Muscle of back (tissue), 10 donors: ENCODE measurements around the gene SAMD9L. TPM values are rescaled to one million over a fixed set of nuclear protein-coding genes. Genes with fewer than 3 reads are reported as not detected.

ENCODE experiments used
- polyA plus RNA-seq, 10 donors: library from polyadenylated mRNA; unstranded; fragments of 120-200 nt; gene quantifications; one replicate each; pipeline ENCODE4 v1.2.1, GENCODE V29; 2013; ENCODE audit not compliant: insufficient read length in 10 of 10

SAMD9L gene
- polyA plus RNA-seq, 10 donors: 4.3 to 8.3 (median 6.6) TPM

Other genes starting within 250 kb of the SAMD9L start
- 1 to 10 TPM; 2.4 to 4.1 (median 3.2) TPM for gene SAMD9, start 30.4 kb downstream of the SAMD9L start, polyA plus RNA-seq
- under 1 TPM in 3 of 10 donors, not detected in 7; 0.10 to 0.21 (median 0.15) TPM for gene HEPACAM2, start 78.1 kb upstream of the SAMD9L start, polyA plus RNA-seq
- 10 to 100 TPM; 15.7 to 22.4 (median 18.7) TPM for gene VPS50, start 84.0 kb upstream of the SAMD9L start, polyA plus RNA-seq